ENCODE results near the gene EFHC1. TPM values are rescaled to one million over a fixed set of nuclear protein-coding genes. Genes with fewer than 3 reads are reported as not detected.

The EFHC1 gene
- total RNA-seq, 1 experiment from 2014 or later = 13.2 TPM

GRCh38 chr6:52381249-52381648 is 38.9 kb upstream of the EFHC1 start:
- Histone ChIP-seq H3K23me2 (ENCODE audit: insufficient read length, low read depth, low read length, poor library complexity, severe bottlenecking) (no peaks in the 10 kb centered on the region), H3K27me3 (ENCODE audit: insufficient read depth, low read length) (no peaks in the 10 kb centered on the region), H3K14ac (ENCODE audit: insufficient read depth, low read length) (no peak overlapping the region), H3K23ac (ENCODE audit: insufficient read length, low read depth, low read length) (no peak overlapping the region), H3K56ac (ENCODE audit: insufficient read length, low read depth, low read length) (no peak overlapping the region), H2BK20ac (ENCODE audit: low read depth, low read length, poor library complexity, severe bottlenecking) (no peak overlapping the region), H4K8ac (replicated peaks; ENCODE audit: insufficient read length, low read depth, low read length) (no peak overlapping the region), H3K79me2 (ENCODE audit: insufficient read depth, low read length) (no peaks in the 10 kb centered on the region), H2BK120ac (ENCODE audit: low read depth, low read length, poor library complexity, severe bottlenecking) (no peak overlapping the region), H2BK15ac (ENCODE audit: low read depth, low read length) (no peak overlapping the region), H4K91ac (ENCODE audit: insufficient read length, low read depth, low read length) (no peak overlapping the region), H2BK12ac (ENCODE audit: insufficient read length, low read depth, low read length) (no peak overlapping the region), H3K18ac (ENCODE audit: insufficient read length, low read depth, low read length) (no peak overlapping the region), H4K20me1 (ENCODE audit: control insufficient read depth, insufficient read depth, insufficient read length) (no peaks in the 10 kb centered on the region), H3K9ac (ENCODE audit: extremely low read depth, insufficient read length, low read length) (no peak overlapping the region), H4K5ac (ENCODE audit: insufficient read length, low read depth, low read length) (no peak overlapping the region), H3K4ac (ENCODE audit: low read depth, low read length) (no peak overlapping the region), H3K27ac (ENCODE audit: insufficient read length, low read depth, low read length) (no peak overlapping the region), H2BK5ac (ENCODE audit: insufficient read length, low read length) (no peak overlapping the region), H3K4me1 (ENCODE audit: insufficient read depth, low read length) (no peaks in the 10 kb centered on the region), H3K79me1 (ENCODE audit: insufficient read depth, low read depth, low read length, poor library complexity, severe bottlenecking) (no peaks in the 10 kb centered on the region), H3K4me2 (ENCODE audit: insufficient read depth, insufficient read length, low read length) (no peak overlapping the region), H2AK5ac (ENCODE audit: insufficient read length, low read length) (no peak overlapping the region), H2AFZ (ENCODE audit: low read length) (no peak overlapping the region), H3K9me3 (ENCODE audit: control insufficient read depth, low read depth, low read length) (no peaks in the 10 kb centered on the region), H3T11ph (ENCODE audit: low read length) (no peak overlapping the region)
- H3K4me3 Mint-ChIP-seq = no peak overlapping the region
- no peaks in the 10 kb centered on the region for H3K27me3 Mint-ChIP-seq (ENCODE audit: low read depth)
- TF ChIP-seq CTCF (conservative IDR thresholded peaks at IDR 0.05) = no peak
- H3K9me3 Mint-ChIP-seq = peaks cover 0 to 6% of the 10 kb centered on the region in 2 experiments; a peak in 4 of 5 replicates
- no peak for DNase-seq
- WGBS (ENCODE audit: extremely low coverage, insufficient read length, low lambda C conversion rate) = no CpG with 5 or more reads among the region's 4 CpGs
- peaks cover 0 to 16% (median 3%) of the 10 kb centered on the region in 3 experiments; a peak in 5 of 7 replicates for H3K36me3 Mint-ChIP-seq (ENCODE audit: insufficient read depth in 1 of 3, low read depth in 3 of 3)
- H3K27ac Mint-ChIP-seq = no peak overlapping the region
- peaks cover 0 to 3% of the 10 kb centered on the region in 2 experiments; a peak in 1 of 4 replicates for H3K4me1 Mint-ChIP-seq

Measured in H9 (cell line).